VCaP (cell line): ENCODE measurements around the gene SUN2.

ENCODE experiments used
- H3K27ac ChIP-seq: fragments of 450-650 bp; 2 replicates; pipeline ENCODE4 v1.5.1; 2017
- CTCF ChIP-seq: fragments of 450-650 bp; conservative IDR thresholded peaks from 2 replicates; pipeline ENCODE4 v1.5.1; 2017; ENCODE audit warnings: mild to moderate bottlenecking, moderate library complexity

SUN2 gene

GRCh38 chr22:38705235-38706100 lies 50.3 kb downstream of the SUN2 start, which contains the start of gene GTPBP1:
TSS of gene GTPBP1 (plus strand) at chr22:38705944. CDS start at chr22:38705956, 12 bp downstream.
- H3K27ac ChIP-seq: peak within 1 kb of the TSS; percentile 90
- no peak for TF ChIP-seq CTCF

GRCh38 chr22:38704654-38705234 lies 51.1 kb downstream of the SUN2 start:
- peak overlapping the region; percentile 90 for H3K27ac ChIP-seq
- no peak for TF ChIP-seq CTCF

- peak within 1 kb of the TSS; percentile 85 for H3K27ac ChIP-seq
- TF ChIP-seq CTCF: no peak
Measured at GRCh38 chr22:38700789-38701628, 54.8 kb downstream of the SUN2 start, which contains the start of gene JOSD1. TSS of gene JOSD1 (minus strand) at chr22:38700943. CDS start at chr22:38699987, 956 bp downstream.

GRCh38 chr22:38700270-38700788 lies 55.5 kb downstream of the SUN2 start:
- no peak for TF ChIP-seq CTCF
- peak overlapping the region; percentile 85 for H3K27ac ChIP-seq

GRCh38 chr22:38699784-38700183 lies 56.0 kb downstream of the SUN2 start:
- no peak for TF ChIP-seq CTCF
- peak overlapping the region; percentile 85 for H3K27ac ChIP-seq

GRCh38 chr22:38699143-38699542 lies 56.7 kb downstream of the SUN2 start:
- no peak for TF ChIP-seq CTCF
- peak overlapping the region; percentile 85 for H3K27ac ChIP-seq
